Breast epithelium (tissue), 4 donors: ENCODE results near the gene OR10X1. TPM values are rescaled to one million over a fixed set of nuclear protein-coding genes. Genes with fewer than 3 reads are reported as not detected.

ENCODE experiments used
- DNase-seq, 2 donors: peaks; one replicate each; pipeline ENCODE4 v3.0.0-alpha.2; 2019; ENCODE audit warnings: low spot score in 2 of 2
- H3K27ac ChIP-seq, 2 donors: fragments of 200-600 bp; sonication (generic) in 1 of 2; one replicate each; pipeline ENCODE4 v1.5.1; 2016 to 2019; ENCODE audit warnings: mild to moderate bottlenecking in 1 of 2
- H3K27me3 ChIP-seq, 2 donors: fragments of 200-600 bp; sonication (generic) in 1 of 2; one replicate each; pipeline versions ENCODE4 v1.5.1 to v1.6.0; 2017 to 2019; ENCODE audit warnings: control low read depth in 1 of 2, mild to moderate bottlenecking in 1 of 2
- H3K36me3 ChIP-seq: fragments of 200-600 bp; one replicate; pipeline ENCODE4 v1.5.1; 2019
- H3K4me1 ChIP-seq, 2 donors: fragments of 200-600 bp; sonication (generic); one replicate each; pipeline ENCODE4 v1.5.1; 2016 to 2019; ENCODE audit warnings: control low read depth in 1 of 2
- H3K4me3 ChIP-seq, 3 donors: fragments of 200-600 bp; sonication (generic); 1 replicate in 2 of 3; 2 replicates in 1 of 3; pipeline ENCODE4 v1.5.1; 2016 to 2019; ENCODE audit warnings: mild to moderate bottlenecking in 3 of 3, moderate library complexity in 2 of 3
- H3K9me3 ChIP-seq, 2 donors: fragments of 200-600 bp; sonication (generic) in 1 of 2; one replicate each; pipeline ENCODE4 v1.5.1; 2016 to 2019; ENCODE audit warnings: control low read depth in 1 of 2
- CTCF ChIP-seq, 3 donors: fragments of 450-650 bp; IDR thresholded peaks; one replicate each; pipeline ENCODE4 v1.5.1; 2016 to 2017; ENCODE audit warnings: antibody characterized with exemption in 3 of 3, mild to moderate bottlenecking in 3 of 3, moderate library complexity in 3 of 3
- POLR2A ChIP-seq: fragments of 450-650 bp; IDR thresholded peaks from one replicate; pipeline ENCODE4 v1.6.1; 2016; ENCODE audit warnings: antibody characterized with exemption, mild to moderate bottlenecking, moderate library complexity
- POLR2AphosphoS5 ChIP-seq, 3 donors: sonication (generic); formaldehyde crosslinking; IDR thresholded peaks; one replicate each; pipeline ENCODE4 v1.6.1; 2017; ENCODE audit warnings: antibody characterized with exemption in 3 of 3
- intact Hi-C: fragments of 100-400 bp; cut with DNase I; formaldehyde crosslinking; loops from one replicate; pipeline ENCODE4 v1.15.1; 2023; ENCODE audit warnings: low total_unique reads
- total RNA-seq, 3 donors: library from RNA; depleted of rRNA; stranded (reverse); fragments of >200 nt; gene quantifications; one replicate each; pipeline ENCODE4 v1.1.0, GENCODE V29; 2016

Gene OR10X1
- total RNA-seq, 3 donors from 2014 or later: not detected

GRCh38 chr1:158552296-158552695 lies 27.4 kb downstream of the OR10X1 start:
- Histone ChIP-seq H3K4me3 (no peak overlapping the region), H3K4me1 (no peaks in the 10 kb centered on the region), H3K9me3 (no peaks in the 10 kb centered on the region), H3K27ac (no peak overlapping the region), H3K27me3 (no peaks in the 10 kb centered on the region), H3K36me3 (no peaks in the 10 kb centered on the region)
- DNase-seq: no peak
- no peak for TF ChIP-seq POLR2AphosphoS5 (IDR thresholded peaks at IDR 0.05)
- TF ChIP-seq CTCF (IDR thresholded peaks at IDR 0.05): no peak
- TF ChIP-seq POLR2A: no peak
- intact Hi-C loops: loop anchor here (5.0 kb wide), 1 partner anchor 65 kb away; no protein-coding TSS in a partner anchor

- Histone ChIP-seq H3K27me3 (no peaks in the 10 kb centered on the region), H3K4me3 (no peak overlapping the region), H3K9me3 (no peaks in the 10 kb centered on the region), H3K36me3 (no peaks in the 10 kb centered on the region), H3K4me1 (no peaks in the 10 kb centered on the region), H3K27ac (no peak overlapping the region)
- no peak for TF ChIP-seq CTCF (IDR thresholded peaks at IDR 0.05)
- TF ChIP-seq POLR2AphosphoS5 (IDR thresholded peaks at IDR 0.05): no peak
- no peak for TF ChIP-seq POLR2A
- DNase-seq: no peak
- intact Hi-C loops: no loop called here
Observed at GRCh38 chr1:158547533-158547932, 32.2 kb downstream of the OR10X1 start.

- intact Hi-C loops: no loop called here
- Histone ChIP-seq H3K4me3 (no peak overlapping the region), H3K9me3 (no peaks in the 10 kb centered on the region), H3K4me1 (no peaks in the 10 kb centered on the region), H3K27me3 (no peaks in the 10 kb centered on the region), H3K27ac (no peak overlapping the region), H3K36me3 (no peaks in the 10 kb centered on the region)
- DNase-seq: no peak
- no peak for TF ChIP-seq POLR2AphosphoS5 (IDR thresholded peaks at IDR 0.05)
- TF ChIP-seq CTCF (IDR thresholded peaks at IDR 0.05): no peak
- TF ChIP-seq POLR2A: no peak
Observed at GRCh38 chr1:158537609-158538008, 42.1 kb downstream of the OR10X1 start.

- H3K27ac ChIP-seq: no peak overlapping the region
- no peaks in the 10 kb centered on the region for H3K36me3 ChIP-seq
- no peak overlapping the region for H3K4me3 ChIP-seq
- no peak for DNase-seq
- H3K4me1 ChIP-seq: no peaks in the 10 kb centered on the region
- no peak for TF ChIP-seq CTCF (IDR thresholded peaks at IDR 0.05)
- TF ChIP-seq POLR2A: no peak
- no peak for TF ChIP-seq POLR2AphosphoS5 (IDR thresholded peaks at IDR 0.05)
- intact Hi-C loops: no loop called here
- no peaks in the 10 kb centered on the region for H3K27me3 ChIP-seq
- H3K9me3 ChIP-seq: no peaks in the 10 kb centered on the region
Observed at GRCh38 chr1:158534496-158534895, 45.2 kb downstream of the OR10X1 start.

Other genes starting within 250 kb of the OR10X1 start
- gene CD1B, start 248.4 kb downstream of the OR10X1 start, total RNA-seq: not detected
- 1 to 10 TPM in 1 of 3 donors, under 1 TPM in 1, not detected in 1; 0.64 to 1.2 TPM for gene CD1E, start 226.0 kb downstream of the OR10X1 start, total RNA-seq
- not detected for gene OR10T2, start 180.4 kb downstream of the OR10X1 start, total RNA-seq
- not detected for gene OR10K2, start 153.7 kb downstream of the OR10X1 start, total RNA-seq
- gene OR10K1, start 118.1 kb downstream of the OR10X1 start, total RNA-seq: not detected
- not detected for gene OR10R2, start 107.7 kb downstream of the OR10X1 start, total RNA-seq
- not detected for gene OR6Y1, start 25.5 kb downstream of the OR10X1 start, total RNA-seq
- gene OR6P1, start 9.3 kb downstream of the OR10X1 start, total RNA-seq: not detected
- not detected for gene OR10Z1, start 25.4 kb upstream of the OR10X1 start, total RNA-seq
- under 1 TPM; under 0.01 to 0.33 (median 0.15) TPM for gene SPTA1, start 106.8 kb upstream of the OR10X1 start, total RNA-seq
- not detected for gene OR6K2, start 120.8 kb upstream of the OR10X1 start, total RNA-seq
- not detected for gene OR6K3, start 140.8 kb upstream of the OR10X1 start, total RNA-seq
- gene OR6K6, start 174.8 kb upstream of the OR10X1 start, total RNA-seq: not detected
- not detected for gene OR6N1, start 192.3 kb upstream of the OR10X1 start, total RNA-seq
- gene OR6N2, start 201.3 kb upstream of the OR10X1 start, total RNA-seq: not detected